ENCODE results near the gene MYOD1.

The MYOD1 gene

DNA sequence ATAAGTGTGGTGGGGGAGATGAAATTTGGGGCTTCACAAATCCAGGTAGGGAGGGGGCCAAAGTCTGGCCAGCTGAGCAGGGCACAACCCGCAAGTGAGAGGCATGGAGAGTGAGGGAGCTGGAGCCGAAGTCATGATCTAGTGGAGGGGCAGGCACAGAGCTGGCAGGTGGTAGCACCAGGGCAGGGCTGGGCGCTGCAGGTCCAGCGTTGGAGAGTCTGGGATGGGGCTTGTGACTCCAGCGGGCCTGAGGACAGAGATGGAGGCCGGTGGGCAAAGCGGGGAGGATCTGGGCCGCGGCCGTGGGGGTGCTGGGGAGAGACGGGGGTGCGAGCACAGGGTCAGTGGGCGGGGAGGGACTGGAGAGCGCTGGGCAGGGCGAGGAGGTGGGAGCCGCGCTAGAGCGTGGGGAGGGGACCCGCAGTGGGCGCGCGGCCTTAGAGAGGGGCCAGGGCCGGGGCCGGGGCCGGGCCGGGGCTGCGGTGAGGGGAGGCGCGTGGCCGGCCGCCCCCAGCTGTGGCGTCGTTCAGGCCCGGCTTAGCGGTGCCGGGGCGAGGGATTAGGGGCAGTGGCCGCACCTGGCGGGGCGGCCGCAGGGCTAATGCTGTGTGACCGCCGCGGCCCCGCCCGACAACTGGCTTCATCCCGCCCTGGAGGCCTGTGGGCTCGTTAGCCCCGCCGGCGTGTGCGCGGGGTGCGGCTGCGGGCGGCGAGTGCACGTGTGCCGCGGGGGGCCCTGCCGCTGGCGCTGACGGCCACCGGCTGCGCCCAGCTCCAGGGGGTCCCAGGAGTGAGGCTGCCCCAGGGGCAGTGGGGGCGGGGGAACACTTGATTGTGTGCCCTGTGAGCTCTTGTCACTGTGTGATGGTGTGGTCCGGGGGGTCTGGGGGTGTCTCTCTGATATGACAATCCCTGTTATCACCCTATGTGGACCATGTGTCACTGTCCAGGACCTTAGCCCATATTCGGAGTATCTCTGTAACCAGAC lies 23.6 kb upstream of the MYOD1 start:
- no peaks in the 10 kb centered on the region for H3K9me3 Mint-ChIP-seq
- H3K27me3 Mint-ChIP-seq (ENCODE audit: low read depth): peaks cover 46% of the 10 kb centered on the region
- no peak overlapping the region for H3K27ac Mint-ChIP-seq
- no peak overlapping the region for H3K4me3 Mint-ChIP-seq
- no peak for DNase-seq (ENCODE audit: low spot score)
- H3K36me3 Mint-ChIP-seq (ENCODE audit: low read depth): no peaks in the 10 kb centered on the region
- H3K4me1 Mint-ChIP-seq (ENCODE audit: low read depth): no peaks in the 10 kb centered on the region

DNA sequence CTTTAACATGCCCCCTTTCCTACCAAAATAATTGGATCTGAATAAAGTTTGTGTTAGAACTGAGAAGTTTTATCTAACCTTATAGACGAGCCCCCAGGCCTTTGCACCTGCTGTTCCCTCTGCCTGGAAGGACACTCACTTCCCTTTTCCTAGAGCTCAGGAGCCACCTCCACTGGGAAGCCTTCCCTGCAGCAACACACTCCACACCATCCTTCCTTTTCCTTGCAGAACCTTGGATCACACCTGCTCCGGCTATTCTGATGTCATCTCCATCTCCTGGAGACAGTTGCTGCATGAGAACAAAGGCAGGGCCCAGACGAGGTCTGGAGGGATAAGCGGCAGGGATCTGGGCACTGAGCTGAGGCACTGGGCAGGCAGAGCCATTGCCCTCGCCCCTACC lies 22.6 kb upstream of the MYOD1 start:
- peaks cover 46% of the 10 kb centered on the region for H3K27me3 Mint-ChIP-seq (ENCODE audit: low read depth)
- no peak overlapping the region for H3K27ac Mint-ChIP-seq
- no peaks in the 10 kb centered on the region for H3K36me3 Mint-ChIP-seq (ENCODE audit: low read depth)
- no peak for DNase-seq (ENCODE audit: low spot score)
- no peaks in the 10 kb centered on the region for H3K9me3 Mint-ChIP-seq
- H3K4me1 Mint-ChIP-seq (ENCODE audit: low read depth): no peaks in the 10 kb centered on the region
- no peak overlapping the region for H3K4me3 Mint-ChIP-seq

DNA sequence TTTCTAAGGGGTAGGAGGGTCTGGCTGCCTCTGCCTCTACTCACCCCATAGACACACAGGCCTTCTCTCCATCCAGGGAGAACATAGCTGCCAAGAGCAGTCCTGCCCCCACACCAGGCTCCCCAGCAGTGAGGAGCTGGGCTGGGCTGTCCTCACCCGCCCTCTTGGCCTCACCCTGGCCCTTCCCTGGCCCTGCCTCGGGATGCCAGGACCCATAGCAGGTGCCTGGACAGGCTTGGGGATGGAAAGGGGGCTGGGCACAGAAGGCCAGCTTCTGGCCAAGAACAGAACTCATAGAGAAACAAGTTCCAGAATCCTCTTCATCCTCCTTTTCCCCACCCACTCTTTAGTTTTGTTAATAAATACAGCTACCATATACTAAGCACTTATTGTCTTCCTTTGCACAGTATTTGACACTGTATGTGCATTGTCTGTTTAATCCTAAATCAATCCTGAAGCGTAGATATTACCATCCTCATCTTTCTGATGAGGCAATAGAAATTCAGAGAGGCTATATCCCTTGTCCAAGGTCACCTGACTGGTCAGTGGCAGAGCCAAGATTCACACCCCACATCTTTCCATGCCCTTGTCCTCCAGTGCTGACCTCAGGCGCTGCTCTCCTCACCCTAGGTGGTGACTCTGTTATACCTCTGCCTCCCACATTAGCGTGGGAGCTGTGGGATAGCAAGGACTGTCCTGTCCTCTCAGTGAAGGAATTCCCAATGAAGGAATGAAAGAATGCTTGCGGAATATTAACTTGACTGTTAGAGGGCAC lies 22.0 kb upstream of the MYOD1 start:
- H3K4me1 Mint-ChIP-seq (ENCODE audit: low read depth): no peaks in the 10 kb centered on the region
- H3K27me3 Mint-ChIP-seq (ENCODE audit: low read depth): peaks cover 46% of the 10 kb centered on the region
- no peaks in the 10 kb centered on the region for H3K36me3 Mint-ChIP-seq (ENCODE audit: low read depth)
- no peak overlapping the region for H3K27ac Mint-ChIP-seq
- H3K4me3 Mint-ChIP-seq: no peak overlapping the region
- DNase-seq (ENCODE audit: low spot score): no peak
- no peaks in the 10 kb centered on the region for H3K9me3 Mint-ChIP-seq

DNA sequence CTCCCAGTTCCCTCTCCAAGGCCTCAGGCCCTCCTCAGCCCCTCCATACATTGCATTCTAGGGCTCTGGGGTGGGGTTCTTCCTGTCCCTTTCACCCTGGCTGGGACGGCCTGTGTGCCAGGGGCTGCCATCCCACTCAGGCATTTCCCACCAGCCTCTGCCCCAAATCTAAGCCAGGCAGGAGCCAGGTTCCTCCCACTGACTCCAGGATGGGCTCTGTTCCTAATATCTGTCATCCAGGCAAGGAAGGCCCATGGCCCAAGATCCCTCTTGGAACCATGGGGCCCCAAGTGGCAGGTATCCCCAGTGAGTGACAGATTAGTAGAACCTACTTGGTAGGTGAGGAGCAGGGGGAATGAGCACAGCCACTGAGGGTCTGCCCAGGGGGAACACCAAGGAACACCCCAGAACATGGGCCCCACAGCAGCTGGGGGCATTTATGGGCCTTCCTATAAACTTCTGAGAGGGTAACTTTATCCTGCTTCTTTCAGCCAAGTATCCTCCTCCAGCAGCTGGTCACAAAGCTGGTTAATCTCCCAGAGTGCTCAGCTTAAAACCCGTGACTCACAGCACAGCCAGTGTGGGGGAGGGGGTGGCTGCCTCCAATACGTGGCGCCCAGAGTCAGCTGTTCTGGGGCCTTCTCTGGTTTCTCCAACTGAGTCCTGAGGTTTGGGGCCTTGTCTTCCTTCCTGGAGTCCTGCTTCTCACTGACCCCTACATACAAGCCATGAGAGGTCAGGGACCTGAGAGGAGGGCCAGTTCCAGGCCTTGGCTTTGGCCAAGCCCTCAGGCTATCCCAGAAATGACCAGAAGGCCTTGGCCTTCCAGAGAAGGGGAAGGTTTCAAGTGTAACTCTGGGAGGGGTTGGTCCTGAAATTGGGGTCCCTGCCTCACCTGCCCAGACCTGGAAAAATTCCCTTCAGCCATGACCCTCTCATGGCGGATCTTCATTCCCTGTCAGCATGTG lies 19.9 kb upstream of the MYOD1 start:
- no peaks in the 10 kb centered on the region for H3K4me1 Mint-ChIP-seq (ENCODE audit: low read depth)
- no peaks in the 10 kb centered on the region for H3K9me3 Mint-ChIP-seq
- no peaks in the 10 kb centered on the region for H3K36me3 Mint-ChIP-seq (ENCODE audit: low read depth)
- no peak overlapping the region for H3K27ac Mint-ChIP-seq
- no peak for DNase-seq (ENCODE audit: low spot score)
- H3K27me3 Mint-ChIP-seq (ENCODE audit: low read depth): peaks cover 37% of the 10 kb centered on the region
- H3K4me3 Mint-ChIP-seq: no peak overlapping the region

DNA sequence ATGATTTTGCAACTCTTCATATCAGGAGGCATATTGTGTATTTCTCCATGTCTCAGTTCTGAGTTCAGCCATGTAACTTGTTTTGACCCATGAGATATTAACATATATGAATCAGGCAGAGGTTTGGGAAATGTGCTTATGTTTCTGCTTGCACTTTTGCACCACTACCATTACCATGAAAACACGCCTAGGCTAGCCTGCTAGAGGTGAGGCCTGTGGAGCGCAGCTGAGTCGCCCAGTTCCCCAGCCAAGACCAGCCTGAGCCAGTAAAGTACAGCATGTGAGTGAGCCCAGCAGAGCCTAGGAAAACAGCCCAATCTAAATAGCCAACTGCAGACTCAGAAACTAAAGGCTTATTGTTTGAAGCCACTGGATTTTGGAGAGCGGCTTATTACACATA lies 18.4 kb upstream of the MYOD1 start:
- Mint-ChIP-seq H3K4me3 (no peak overlapping the region), H3K27ac (no peak overlapping the region)

DNA sequence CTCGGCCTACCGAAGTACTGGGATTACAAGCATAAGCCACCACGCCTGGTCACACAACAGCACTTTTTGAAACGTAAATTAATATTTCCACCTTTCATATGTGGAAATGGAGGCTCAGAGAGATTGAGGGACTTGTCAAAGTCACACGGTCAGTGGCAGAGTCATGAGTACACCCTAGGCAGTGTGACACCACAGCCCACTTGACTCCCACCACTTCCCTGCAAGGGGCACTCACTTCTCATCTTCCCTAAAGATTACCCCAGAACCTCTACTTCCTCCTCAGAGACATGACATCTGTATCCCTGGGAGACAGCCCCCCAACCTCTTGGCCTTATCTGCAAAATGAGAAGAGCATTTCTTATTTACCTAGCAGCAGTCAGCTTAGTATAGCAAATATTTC lies 16.5 kb upstream of the MYOD1 start:
- no peak for DNase-seq (ENCODE audit: low spot score)
- Mint-ChIP-seq H3K9me3 (no peaks in the 10 kb centered on the region), H3K27me3 (ENCODE audit: low read depth) (peaks cover 10% of the 10 kb centered on the region), H3K36me3 (ENCODE audit: low read depth) (no peaks in the 10 kb centered on the region), H3K27ac (no peak overlapping the region), H3K4me1 (ENCODE audit: low read depth) (no peaks in the 10 kb centered on the region), H3K4me3 (no peak overlapping the region)

More for the DNA sequence above, 18.4 kb upstream of the MYOD1 start:
- H3K36me3 Mint-ChIP-seq (ENCODE audit: low read depth): no peaks in the 10 kb centered on the region
- H3K27me3 Mint-ChIP-seq (ENCODE audit: low read depth): peaks cover 26% of the 10 kb centered on the region
- no peaks in the 10 kb centered on the region for H3K4me1 Mint-ChIP-seq (ENCODE audit: low read depth)
- no peak for DNase-seq (ENCODE audit: low spot score)
- H3K9me3 Mint-ChIP-seq: no peaks in the 10 kb centered on the region

DNA sequence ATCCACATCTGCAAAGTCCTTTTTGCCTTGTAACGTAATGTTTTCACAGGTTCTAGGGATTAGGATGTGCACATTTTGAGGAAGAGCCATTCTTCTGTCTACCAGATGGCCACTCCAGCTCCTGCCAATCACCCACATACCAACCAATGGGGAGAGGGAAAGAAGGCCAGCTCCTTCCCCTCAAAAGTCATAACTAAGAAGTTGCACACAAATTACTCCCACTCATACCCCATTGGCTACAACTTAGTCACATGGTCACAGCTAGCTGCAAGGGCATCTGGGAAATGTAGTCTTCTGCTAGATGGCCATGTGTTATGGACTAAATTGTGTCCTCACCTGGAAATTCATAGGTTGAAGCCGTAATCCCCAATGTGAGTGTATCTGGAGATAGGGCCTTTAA lies 15.4 kb upstream of the MYOD1 start:
- Mint-ChIP-seq H3K9me3 (no peaks in the 10 kb centered on the region), H3K27ac (no peak overlapping the region), H3K4me3 (no peak overlapping the region), H3K27me3 (ENCODE audit: low read depth) (peaks cover 3% of the 10 kb centered on the region), H3K36me3 (ENCODE audit: low read depth) (no peaks in the 10 kb centered on the region), H3K4me1 (ENCODE audit: low read depth) (no peaks in the 10 kb centered on the region)
- no peak for DNase-seq (ENCODE audit: low spot score)

DNA sequence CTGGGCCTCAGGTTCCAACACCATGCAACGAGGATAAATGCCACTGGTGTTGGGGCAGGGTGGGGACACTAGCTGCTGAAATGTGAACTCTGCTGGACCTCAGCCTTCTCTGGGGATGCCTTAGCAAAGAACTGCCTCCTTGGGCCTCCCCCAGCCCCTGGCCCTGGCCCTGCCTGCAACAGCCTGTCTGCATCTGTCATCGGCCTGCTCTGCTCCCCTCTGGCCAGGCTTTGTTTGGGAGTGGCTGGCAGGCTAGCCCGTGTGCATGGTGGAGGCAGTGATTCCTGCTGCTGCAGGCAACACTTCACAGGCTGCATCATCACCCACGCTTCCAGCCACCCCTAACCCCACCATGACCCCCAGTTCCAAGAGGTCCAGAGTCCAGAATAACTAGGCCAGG lies 11.5 kb upstream of the MYOD1 start:
- no peak overlapping the region for H3K27ac Mint-ChIP-seq
- H3K27me3 Mint-ChIP-seq (ENCODE audit: low read depth): peaks cover 3% of the 10 kb centered on the region
- no peak for DNase-seq (ENCODE audit: low spot score)
- H3K9me3 Mint-ChIP-seq: no peaks in the 10 kb centered on the region
- no peaks in the 10 kb centered on the region for H3K4me1 Mint-ChIP-seq (ENCODE audit: low read depth)
- no peak overlapping the region for H3K4me3 Mint-ChIP-seq
- H3K36me3 Mint-ChIP-seq (ENCODE audit: low read depth): no peaks in the 10 kb centered on the region

DNA sequence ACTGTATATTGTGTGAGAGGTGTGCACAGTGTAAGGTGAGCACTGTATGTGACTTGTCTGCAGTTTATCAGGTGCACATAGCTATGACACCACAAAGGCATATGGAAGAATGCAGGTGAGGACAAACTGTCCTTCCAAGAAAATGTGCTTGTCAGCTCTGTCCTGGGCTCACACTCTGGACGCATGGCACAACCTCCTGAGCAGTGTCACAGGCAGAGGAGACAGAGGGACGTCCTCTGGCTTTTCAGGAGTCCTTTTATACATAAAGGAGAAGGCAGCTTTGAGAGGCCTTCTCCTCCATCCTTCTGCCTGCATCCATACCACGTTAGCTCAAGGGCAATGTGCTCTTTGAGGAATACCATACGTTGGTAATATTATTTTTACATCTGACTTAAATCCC lies 7.5 kb upstream of the MYOD1 start:
- H3K9me3 Mint-ChIP-seq: no peaks in the 10 kb centered on the region
- H3K27me3 Mint-ChIP-seq (ENCODE audit: low read depth): peaks cover 4% of the 10 kb centered on the region
- H3K4me3 Mint-ChIP-seq: no peak overlapping the region
- H3K27ac Mint-ChIP-seq: no peak overlapping the region
- H3K4me1 Mint-ChIP-seq (ENCODE audit: low read depth): no peaks in the 10 kb centered on the region
- H3K36me3 Mint-ChIP-seq (ENCODE audit: low read depth): no peaks in the 10 kb centered on the region
- no peak for DNase-seq (ENCODE audit: low spot score)

DNA sequence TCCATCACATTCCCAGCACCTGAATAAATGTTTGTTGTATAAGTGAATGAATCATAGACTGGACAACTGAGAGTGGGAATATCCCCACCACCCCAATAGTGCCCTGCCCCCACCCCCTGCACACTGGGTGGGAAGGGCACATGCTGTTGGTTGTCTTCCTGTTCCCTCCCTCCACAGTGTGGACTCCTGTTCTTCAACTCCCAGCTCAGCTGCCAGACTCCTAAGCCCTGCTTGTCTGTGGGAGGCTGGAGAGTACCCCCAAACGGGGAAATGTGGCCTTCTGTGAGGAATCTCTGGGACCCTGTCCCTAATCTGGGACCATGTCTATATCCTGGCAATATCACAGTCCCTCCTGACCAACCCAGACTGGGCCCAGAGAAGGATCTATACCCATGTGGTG lies 5.5 kb upstream of the MYOD1 start:
- no peak overlapping the region for H3K4me3 Mint-ChIP-seq
- no peaks in the 10 kb centered on the region for H3K9me3 Mint-ChIP-seq
- H3K27ac Mint-ChIP-seq: no peak overlapping the region
- peaks cover 12% of the 10 kb centered on the region for H3K27me3 Mint-ChIP-seq (ENCODE audit: low read depth)
- no peaks in the 10 kb centered on the region for H3K36me3 Mint-ChIP-seq (ENCODE audit: low read depth)
- DNase-seq (ENCODE audit: low spot score): no peak
- no peaks in the 10 kb centered on the region for H3K4me1 Mint-ChIP-seq (ENCODE audit: low read depth)

DNA sequence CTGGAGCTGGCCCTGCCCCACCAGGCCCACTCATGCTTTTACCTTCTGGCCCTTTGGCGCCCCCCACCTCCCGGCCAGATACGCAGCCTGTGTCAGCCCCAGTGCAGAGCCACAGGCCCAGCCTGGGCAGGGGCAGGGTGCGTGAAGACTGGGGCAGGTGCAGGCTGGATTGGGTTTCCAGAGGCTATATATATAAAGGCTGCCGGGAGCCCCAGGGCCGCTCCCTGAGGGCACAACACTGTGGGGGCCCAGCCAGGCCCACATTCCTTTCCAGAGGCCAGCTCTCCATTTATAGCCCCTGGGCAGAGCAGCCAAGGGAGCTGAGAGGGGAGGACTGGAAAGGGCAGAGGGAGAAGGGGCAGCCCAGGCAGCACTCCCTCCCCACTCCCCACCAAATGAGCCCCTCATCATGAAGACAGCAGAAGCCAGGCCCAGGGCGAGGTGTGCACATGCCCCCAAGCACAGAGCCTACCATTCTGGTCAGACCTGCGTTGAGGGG lies 5.0 kb upstream of the MYOD1 start:
- Mint-ChIP-seq H3K4me1 (ENCODE audit: low read depth) (no peaks in the 10 kb centered on the region), H3K27me3 (ENCODE audit: low read depth) (peaks cover 15% of the 10 kb centered on the region), H3K9me3 (no peaks in the 10 kb centered on the region), H3K36me3 (ENCODE audit: low read depth) (no peaks in the 10 kb centered on the region), H3K27ac (no peak overlapping the region), H3K4me3 (no peak overlapping the region)
- no peak for DNase-seq (ENCODE audit: low spot score)

DNA sequence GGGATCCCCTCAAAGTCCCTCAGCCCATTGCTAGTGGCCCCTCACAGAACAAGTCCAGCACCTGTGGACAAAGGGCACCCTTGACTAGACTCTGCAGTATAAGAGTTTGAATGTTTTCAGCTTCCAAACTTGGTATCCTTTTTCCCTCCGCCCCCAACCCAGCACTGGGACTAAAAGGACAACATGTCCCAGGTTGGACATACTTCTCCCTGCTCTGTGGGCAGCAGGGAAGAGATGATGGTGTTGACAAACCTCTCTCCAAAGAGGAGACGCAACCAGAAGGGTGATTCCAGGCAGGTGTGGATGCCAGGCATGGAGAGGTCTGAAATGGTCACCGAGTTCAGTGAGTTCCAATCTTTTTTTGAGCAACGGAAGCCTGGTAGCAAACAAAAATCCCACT lies 4.5 kb upstream of the MYOD1 start:
- Mint-ChIP-seq H3K27me3 (ENCODE audit: low read depth) (peaks cover 15% of the 10 kb centered on the region), H3K36me3 (ENCODE audit: low read depth) (no peaks in the 10 kb centered on the region), H3K4me1 (ENCODE audit: low read depth) (no peaks in the 10 kb centered on the region), H3K9me3 (no peaks in the 10 kb centered on the region), H3K27ac (no peak overlapping the region), H3K4me3 (no peak overlapping the region)
- DNase-seq (ENCODE audit: low spot score): no peak

DNA sequence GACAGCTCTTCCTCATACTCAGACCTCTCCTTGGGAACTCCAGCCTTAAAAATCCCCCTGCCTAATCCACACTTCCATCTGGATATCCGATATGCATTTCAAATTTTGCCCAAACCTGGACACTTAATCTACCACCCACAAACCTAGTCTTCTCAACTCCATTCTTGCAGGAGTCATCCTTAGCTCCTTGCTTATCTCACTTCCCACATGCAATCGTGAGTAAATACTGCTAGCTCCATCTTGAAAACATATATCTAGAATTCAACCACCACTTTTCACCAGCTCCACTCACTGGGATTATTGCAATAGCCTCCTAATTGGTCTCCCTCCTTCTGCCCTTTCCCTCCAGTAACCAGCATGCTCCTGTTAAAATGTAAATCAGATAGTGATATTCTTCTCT lies 2.6 kb upstream of the MYOD1 start:
- Mint-ChIP-seq H3K4me3 (no peak overlapping the region), H3K27ac (no peak overlapping the region), H3K4me1 (ENCODE audit: low read depth) (no peaks in the 10 kb centered on the region), H3K27me3 (ENCODE audit: low read depth) (peaks cover 28% of the 10 kb centered on the region), H3K36me3 (ENCODE audit: low read depth) (no peaks in the 10 kb centered on the region), H3K9me3 (no peaks in the 10 kb centered on the region)
- no peak for DNase-seq (ENCODE audit: low spot score)
